ENCODE results near the gene ADCY5.

The ADCY5 gene

GRCh38 chr3:123386477-123387040, 62.3 kb downstream of the ADCY5 start:
- H3K9me3 ChIP-seq (ENCODE audit: control insufficient read depth, insufficient read depth, low read depth, low read length) = no peaks in the 10 kb centered on the region
- TF ChIP-seq HOXD13 (CRISPR knock-in tag; IDR thresholded peaks at IDR 0.05; ENCODE audit: borderline replicate concordance) (no peak), PRDM4 (tag by site-specific recombination; IDR thresholded peaks at IDR 0.05) (peak; percentile 52; the same call in 1 of the 2 replicates)
- H3K4me1 ChIP-seq (ENCODE audit: control insufficient read depth, insufficient read depth, low read length) = no peaks in the 10 kb centered on the region
- H3K4me3 ChIP-seq (ENCODE audit: low read depth, low read length) = no peak overlapping the region
- ChIA-PET POLR2A (no interaction called here), CTCF (no interaction called here)
- H3K36me3 ChIP-seq (ENCODE audit: control insufficient read depth in 2 of 2, insufficient read depth in 1 of 2, low read length in 2 of 2) = no peaks in the 10 kb centered on the region
- no peak overlapping the region for H3K27ac ChIP-seq (ENCODE audit: extremely low read depth, low read depth, low read length)

DNA sequence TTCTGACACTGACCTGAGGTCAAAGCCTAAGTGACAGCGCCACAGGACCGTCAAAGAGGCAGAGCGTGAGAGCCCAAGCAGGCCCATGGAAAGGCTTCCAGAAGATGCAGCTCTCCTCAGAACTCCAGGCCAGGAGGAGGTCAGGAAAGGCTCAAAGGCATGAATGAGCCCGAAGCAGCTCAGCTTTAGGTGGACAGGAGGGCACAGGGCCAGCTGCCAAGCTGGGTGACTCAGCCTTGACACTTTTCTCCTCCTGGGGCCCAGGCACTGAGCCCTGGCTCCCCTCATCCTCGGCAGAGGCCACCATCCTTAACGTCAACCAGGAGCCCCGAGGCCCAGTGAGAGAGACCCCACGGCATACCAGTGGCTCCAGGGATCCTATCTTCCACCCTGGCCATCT, 62.9 kb downstream of the ADCY5 start:
- no peak for TF ChIP-seq ZNF530 (tag by site-specific recombination; IDR thresholded peaks at IDR 0.05; ENCODE audit: low read depth)
- TF ChIP-seq ZNF292 (tag by site-specific recombination; IDR thresholded peaks at IDR 0.05; ENCODE audit: borderline replicate concordance, low read depth) = no peak
- TF ChIP-seq ZFP37 (tag by site-specific recombination; IDR thresholded peaks at IDR 0.05) = no peak
- no peak for TF ChIP-seq ZNF394 (tag by site-specific recombination; IDR thresholded peaks at IDR 0.05; ENCODE audit: borderline replicate concordance)
- TF ChIP-seq, protein P1, sequence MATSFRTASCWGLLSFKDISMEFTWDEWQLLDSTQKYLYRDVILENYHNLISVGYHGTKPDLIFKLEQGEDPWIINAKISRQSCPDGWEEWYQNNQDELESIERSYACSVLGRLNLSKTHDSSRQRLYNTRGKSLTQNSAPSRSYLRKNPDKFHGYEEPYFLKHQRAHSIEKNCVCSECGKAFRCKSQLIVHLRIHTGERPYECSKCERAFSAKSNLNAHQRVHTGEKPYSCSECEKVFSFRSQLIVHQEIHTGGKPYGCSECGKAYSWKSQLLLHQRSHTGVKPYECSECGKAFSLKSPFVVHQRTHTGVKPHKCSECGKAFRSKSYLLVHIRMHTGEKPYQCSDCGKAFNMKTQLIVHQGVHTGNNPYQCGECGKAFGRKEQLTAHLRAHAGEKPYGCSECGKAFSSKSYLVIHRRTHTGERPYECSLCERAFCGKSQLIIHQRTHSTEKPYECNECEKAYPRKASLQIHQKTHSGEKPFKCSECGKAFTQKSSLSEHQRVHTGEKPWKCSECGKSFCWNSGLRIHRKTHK (tag by site-specific recombination; IDR thresholded peaks at IDR 0.05) = no peak
- TF ChIP-seq ZNF501 (tag by site-specific recombination; IDR thresholded peaks at IDR 0.05) = no peak
- TF ChIP-seq MEIS1 (CRISPR knock-in tag; IDR thresholded peaks at IDR 0.05; ENCODE audit: borderline replicate concordance) = no peak
- TF ChIP-seq ZFHX2 (tag by site-specific recombination; conservative IDR thresholded peaks at IDR 0.05) = no peak
- no peak overlapping the region for H3K27ac ChIP-seq (ENCODE audit: extremely low read depth, low read depth, low read length)
- H3K9me3 ChIP-seq (ENCODE audit: control insufficient read depth, insufficient read depth, low read depth, low read length) = no peaks in the 10 kb centered on the region
- POLR2A ChIA-PET = no interaction called here
- H3K4me1 ChIP-seq (ENCODE audit: control insufficient read depth, insufficient read depth, low read length) = no peaks in the 10 kb centered on the region
- no peaks in the 10 kb centered on the region for H3K36me3 ChIP-seq (ENCODE audit: control insufficient read depth in 2 of 2, insufficient read depth in 1 of 2, low read length in 2 of 2)
- no peak overlapping the region for H3K4me3 ChIP-seq (ENCODE audit: low read depth, low read length)
- CTCF ChIA-PET = no interaction called here

- ChIA-PET CTCF (interaction anchor here (0.6 kb wide), 1 partner anchor 106 kb away, joined by 3 read pairs; no protein-coding TSS in a partner anchor), POLR2A (no interaction called here)
- no peak overlapping the region for H3K27ac ChIP-seq (ENCODE audit: extremely low read depth, low read depth, low read length)
- no peaks in the 10 kb centered on the region for H3K36me3 ChIP-seq (ENCODE audit: control insufficient read depth in 2 of 2, insufficient read depth in 1 of 2, low read length in 2 of 2)
- no peak overlapping the region for H3K4me3 ChIP-seq (ENCODE audit: low read depth, low read length)
- no peaks in the 10 kb centered on the region for H3K9me3 ChIP-seq (ENCODE audit: control insufficient read depth, insufficient read depth, low read depth, low read length)
- no peaks in the 10 kb centered on the region for H3K4me1 ChIP-seq (ENCODE audit: control insufficient read depth, insufficient read depth, low read length)
- TF ChIP-seq ZNF792 (tag by site-specific recombination; IDR thresholded peaks at IDR 0.05) (no peak), ZNF768 (tag by site-specific recombination; IDR thresholded peaks at IDR 0.05) (peak; percentile 69; the same call in 1 of the 2 replicates)
Observed at GRCh38 chr3:123385499-123385898, 63.4 kb downstream of the ADCY5 start.

- ChIA-PET CTCF (interaction anchor here (0.6 to 1.0 kb wide), 2 partner anchors 22 to 106 kb away, joined by 3 read pairs; no protein-coding TSS in a partner anchor), POLR2A (no interaction called here)
- H3K36me3 ChIP-seq (ENCODE audit: control insufficient read depth in 2 of 2, insufficient read depth in 1 of 2, low read length in 2 of 2) = no peaks in the 10 kb centered on the region
- no peaks in the 10 kb centered on the region for H3K9me3 ChIP-seq (ENCODE audit: control insufficient read depth, insufficient read depth, low read depth, low read length)
- no peak for TF ChIP-seq ZNF561 (tag by site-specific recombination; IDR thresholded peaks at IDR 0.05; ENCODE audit: borderline replicate concordance)
- TF ChIP-seq ZIC2 (tag by site-specific recombination; IDR thresholded peaks at IDR 0.05) = peak; percentile 56; the same call in 1 of the 2 replicates
- TF ChIP-seq ZNF354C (tag by site-specific recombination; IDR thresholded peaks at IDR 0.05; ENCODE audit: borderline replicate concordance, low read depth) = no peak
- TF ChIP-seq KLF9 (tag by site-specific recombination; IDR thresholded peaks at IDR 0.05; ENCODE audit: low read depth) = no peak
- TF ChIP-seq, protein P2, sequence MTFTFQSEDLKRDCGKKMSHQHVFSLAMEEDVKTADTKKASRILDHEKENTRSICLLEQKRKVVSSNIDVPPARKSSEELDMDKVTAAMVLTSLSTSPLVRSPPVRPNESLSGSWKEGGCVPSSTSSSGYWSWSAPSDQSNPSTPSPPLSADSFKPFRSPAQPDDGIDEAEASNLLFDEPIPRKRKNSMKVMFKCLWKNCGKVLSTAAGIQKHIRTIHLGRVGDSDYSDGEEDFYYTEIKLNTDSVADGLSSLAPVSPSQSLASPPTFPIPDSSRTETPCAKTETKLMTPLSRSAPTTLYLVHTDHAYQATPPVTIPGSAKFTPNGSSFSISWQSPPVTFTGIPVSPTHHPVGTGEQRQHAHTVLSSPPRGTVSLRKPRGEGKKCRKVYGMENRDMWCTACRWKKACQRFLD (tag by site-specific recombination; IDR thresholded peaks at IDR 0.05) = no peak
- TF ChIP-seq ZNF558 (tag by site-specific recombination; IDR thresholded peaks at IDR 0.05) = no peak
- TF ChIP-seq ZNF112 (tag by site-specific recombination; IDR thresholded peaks at IDR 0.05) = no peak
- no peak for TF ChIP-seq ZNF560 (tag by site-specific recombination; IDR thresholded peaks at IDR 0.05; ENCODE audit: borderline replicate concordance)
- no peak overlapping the region for H3K27ac ChIP-seq (ENCODE audit: extremely low read depth, low read depth, low read length)
- no peaks in the 10 kb centered on the region for H3K4me1 ChIP-seq (ENCODE audit: control insufficient read depth, insufficient read depth, low read length)
- no peak overlapping the region for H3K4me3 ChIP-seq (ENCODE audit: low read depth, low read length)
Observed at GRCh38 chr3:123385001-123385401, 63.9 kb downstream of the ADCY5 start.
